HG03139 (cell line): ENCODE measurements around the gene EPHA8.

Experiments
- ATAC-seq: cut with Tn5 transposase; IDR thresholded peaks from one replicate; pipeline ENCODE4 v1.9.1; 2021; ENCODE audit not compliant: unreplicated experiment

Gene EPHA8

DNA sequence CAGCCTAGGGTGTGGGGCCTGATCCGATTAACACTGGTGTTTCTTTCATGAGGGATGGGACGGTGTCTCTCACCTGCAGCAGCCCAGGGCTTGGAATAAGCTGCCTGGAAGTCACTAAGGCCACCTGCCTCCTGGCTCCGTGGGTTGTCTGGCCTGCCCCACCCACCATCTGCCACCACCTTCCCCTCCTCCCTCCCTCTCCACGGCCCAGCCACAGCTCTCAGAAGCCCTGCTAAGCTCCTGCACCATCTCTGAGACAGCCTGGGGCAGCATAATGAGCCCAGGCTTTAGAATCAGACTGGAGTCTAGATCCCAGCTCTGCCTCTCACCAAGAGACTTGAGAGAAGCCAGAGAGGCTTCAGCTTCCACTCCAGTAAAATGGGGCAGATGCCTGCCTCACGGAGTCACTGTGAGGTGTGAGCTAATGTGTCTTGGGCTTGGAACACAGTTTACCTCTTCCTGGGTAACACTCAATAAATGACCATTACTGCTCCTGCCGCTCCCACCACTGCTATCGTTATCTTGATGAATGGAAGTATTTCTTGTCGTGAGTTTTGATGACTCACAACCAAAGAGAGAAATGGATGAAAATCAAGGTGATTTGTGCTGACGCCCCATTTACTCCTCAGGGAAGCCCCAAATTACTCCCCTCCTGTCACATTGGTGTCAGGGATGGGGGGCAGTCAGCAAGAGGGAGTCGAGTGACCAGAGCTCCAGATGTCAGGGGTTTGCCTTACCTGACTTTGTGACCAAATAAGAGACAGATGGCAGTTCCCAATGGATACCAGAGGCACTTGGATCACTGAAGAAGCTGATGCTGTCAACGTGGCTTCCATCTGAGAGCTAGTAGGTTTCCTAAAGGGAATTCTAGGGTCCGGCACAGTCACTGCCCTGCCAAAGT, 49.6 kb downstream of the EPHA8 start:
- ATAC-seq, result no peak

DNA sequence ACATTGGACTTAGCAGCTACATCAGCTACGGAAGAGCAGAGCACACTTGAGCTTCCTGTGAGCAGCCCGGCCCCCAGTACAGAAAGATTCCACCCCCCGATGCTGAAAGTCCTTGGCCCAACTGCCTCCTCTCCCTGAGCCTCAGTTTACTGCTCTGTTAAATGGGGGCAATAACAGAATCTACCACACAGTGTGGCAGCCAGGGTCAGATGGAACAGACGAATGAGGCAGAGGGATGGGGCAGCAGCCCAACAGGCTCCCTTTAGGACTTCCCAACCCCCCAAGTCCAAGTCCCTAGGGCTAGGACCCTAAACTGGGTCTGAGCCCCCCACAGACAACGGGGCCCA, 50.3 kb downstream of the EPHA8 start:
- no peak for ATAC-seq

DNA sequence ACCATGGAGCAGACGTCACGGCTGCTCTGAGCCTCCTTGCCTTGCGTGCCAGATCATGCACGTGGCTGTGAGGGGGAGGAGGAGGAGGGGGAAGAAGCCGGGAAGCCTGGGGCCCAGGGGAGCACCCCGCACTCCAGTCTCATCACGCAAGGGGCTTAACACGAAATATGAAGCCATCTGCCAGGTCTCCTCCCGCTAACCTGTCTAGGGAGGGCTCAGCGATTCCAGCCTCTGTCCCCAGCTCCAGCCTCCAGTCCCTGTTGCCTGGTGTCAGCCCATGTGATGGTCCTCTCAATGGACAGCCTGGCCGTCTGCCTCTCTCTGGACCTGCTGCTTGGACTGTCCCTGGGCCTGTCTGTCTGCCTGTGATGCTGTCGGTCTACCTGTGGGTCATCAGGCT, 50.7 kb downstream of the EPHA8 start:
- ATAC-seq, result no peak

DNA sequence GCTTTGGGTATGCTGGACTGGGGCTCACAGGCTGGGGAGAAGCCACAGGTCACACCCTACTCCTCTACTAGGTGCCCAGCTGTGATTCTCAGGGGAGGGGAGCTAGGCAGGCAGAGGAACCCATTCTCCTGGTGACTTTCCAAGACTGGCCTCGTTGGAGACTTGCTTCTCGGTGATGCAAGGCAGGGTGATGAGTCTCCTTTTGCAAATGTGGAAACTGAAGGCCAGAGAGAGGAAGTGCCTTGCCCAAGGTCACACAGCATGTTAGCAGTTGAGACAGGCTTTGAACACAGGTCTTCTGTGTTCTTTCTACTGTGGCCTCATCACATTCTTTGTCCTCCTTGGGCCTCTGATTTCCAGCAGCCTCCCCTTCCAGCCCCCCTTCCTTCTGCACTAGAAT, 52.6 kb downstream of the EPHA8 start:
- no peak for ATAC-seq

DNA sequence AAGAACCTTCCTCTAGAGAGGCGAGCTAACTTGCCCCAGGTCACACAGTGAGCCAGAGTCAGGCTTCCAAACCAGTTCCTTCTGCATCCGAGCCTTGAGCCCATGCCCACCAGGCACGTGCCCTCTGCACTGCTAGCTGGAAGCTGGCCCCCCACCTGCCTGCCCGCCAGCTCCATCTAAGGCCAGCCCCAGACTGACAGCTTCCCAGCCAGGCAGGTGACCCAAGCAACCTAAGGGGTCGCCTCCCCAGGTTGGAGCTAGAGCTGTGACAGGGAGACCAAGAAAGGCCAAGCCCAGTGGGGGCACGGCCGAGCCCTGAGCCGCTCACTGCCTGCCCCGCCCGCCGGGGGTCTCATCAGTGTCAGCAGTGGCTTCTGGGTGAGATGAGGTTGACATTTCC, 53.3 kb downstream of the EPHA8 start:
- no peak for ATAC-seq

DNA sequence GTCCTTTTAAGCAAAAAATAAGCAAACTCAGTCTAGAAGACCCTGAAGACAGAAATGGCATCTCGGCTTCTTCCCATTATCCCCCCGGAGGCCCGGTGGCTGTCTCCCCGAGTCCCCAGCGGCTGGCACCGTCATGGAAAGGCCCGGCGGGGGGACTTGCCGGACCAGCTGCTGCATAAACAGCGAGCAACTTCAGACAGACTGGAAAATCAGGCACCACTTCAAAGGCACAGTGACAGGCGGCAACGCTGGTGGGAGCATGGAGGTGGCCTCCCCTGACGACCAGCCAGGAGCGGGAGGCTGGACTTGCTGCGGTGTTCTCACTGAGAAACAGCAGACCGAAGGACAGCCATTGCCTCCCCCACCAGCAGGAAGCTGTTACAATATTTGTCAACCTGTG, 54.8 kb downstream of the EPHA8 start:
- ATAC-seq, result no peak

DNA sequence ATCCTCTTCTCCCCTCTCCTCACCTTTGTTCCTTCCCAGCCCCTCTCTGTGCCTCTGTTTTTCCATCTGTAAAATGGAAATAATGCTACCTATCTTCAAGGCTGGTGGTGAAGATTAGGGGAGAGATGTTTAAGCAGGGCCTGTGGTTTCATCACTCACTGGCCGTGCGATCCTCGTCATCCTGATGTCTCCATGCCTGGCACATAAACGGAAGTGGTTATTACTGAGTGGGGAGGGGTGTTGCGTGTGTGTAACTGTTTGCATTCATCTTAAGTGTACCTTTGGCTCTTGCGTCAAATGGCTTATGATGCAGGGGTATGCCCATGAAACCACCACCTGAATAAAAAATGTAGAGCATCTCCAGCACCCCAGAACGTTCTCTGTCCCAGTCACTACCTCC, 56.0 kb downstream of the EPHA8 start:
- no peak for ATAC-seq

DNA sequence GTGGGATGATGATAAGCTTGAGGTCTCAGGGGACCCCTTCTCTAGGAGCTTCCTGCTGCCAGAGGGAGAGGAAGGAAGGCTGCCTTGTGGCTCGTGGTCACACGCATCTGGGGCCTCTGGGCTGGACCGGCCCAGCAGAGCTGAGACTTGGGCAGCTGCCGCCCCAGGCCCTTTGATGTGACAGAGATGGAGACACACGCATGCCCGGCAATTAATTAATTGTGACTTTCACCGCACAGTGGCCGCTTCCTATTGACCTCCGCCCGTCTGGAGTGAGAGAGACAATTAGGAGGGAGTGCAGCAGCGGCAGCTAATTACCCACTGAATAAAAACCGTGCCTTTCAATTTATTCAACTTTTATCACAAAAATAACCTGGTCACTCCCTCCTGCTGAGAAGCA, 56.5 kb downstream of the EPHA8 start:
- ATAC-seq, result no peak

DNA sequence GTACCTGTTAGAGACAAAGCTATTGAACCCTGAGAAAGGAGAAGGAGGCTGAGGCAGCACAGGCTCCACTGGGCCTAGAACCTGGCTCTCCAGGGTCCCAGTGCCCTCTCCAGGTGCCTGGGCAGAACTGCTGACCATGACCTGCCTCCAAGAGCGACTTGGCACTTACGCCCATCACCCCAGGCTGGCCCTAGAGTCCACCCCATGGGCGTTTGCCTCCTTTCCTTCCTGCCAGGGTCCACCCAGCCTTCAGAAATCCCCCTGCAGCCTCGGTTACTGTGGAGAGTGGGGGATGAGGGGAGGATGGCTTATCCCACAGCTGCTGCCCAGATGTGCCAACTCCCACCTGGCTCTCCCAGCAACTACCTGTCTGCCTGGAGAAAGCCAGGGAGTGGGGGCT, 58.5 kb downstream of the EPHA8 start:
- ATAC-seq, result no peak

DNA sequence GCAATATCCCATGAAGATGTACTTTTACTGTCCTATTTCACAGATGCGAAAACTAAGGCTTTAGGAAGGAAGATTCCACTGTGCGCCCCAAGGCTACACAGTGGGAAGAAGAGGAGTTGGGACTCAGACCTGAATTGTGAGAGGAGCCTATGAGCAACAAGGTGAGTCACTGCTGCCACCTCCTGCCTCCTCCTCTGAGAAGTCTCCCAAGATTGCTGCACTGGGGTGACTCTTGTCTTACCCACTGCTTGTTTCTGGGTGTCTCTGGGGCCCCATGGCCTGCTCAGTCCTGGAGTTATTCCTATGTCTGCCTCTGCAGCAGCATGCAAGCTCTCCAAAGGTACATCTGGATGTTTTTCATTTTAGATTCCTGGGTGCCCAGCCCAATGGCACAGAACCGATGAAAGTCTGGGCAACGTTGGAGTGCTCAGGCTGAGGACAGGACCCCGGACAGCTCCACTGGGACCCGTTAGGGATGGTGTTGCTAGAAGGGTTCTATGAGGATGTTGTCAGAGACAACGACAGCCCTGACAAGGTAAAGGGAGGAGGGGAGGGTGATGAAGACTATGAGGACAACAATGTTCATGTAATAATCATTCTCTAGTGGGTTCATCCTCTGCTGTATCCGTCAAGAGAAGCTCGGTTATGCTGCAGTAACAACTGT, 62.1 kb downstream of the EPHA8 start:
- no peak for ATAC-seq

DNA sequence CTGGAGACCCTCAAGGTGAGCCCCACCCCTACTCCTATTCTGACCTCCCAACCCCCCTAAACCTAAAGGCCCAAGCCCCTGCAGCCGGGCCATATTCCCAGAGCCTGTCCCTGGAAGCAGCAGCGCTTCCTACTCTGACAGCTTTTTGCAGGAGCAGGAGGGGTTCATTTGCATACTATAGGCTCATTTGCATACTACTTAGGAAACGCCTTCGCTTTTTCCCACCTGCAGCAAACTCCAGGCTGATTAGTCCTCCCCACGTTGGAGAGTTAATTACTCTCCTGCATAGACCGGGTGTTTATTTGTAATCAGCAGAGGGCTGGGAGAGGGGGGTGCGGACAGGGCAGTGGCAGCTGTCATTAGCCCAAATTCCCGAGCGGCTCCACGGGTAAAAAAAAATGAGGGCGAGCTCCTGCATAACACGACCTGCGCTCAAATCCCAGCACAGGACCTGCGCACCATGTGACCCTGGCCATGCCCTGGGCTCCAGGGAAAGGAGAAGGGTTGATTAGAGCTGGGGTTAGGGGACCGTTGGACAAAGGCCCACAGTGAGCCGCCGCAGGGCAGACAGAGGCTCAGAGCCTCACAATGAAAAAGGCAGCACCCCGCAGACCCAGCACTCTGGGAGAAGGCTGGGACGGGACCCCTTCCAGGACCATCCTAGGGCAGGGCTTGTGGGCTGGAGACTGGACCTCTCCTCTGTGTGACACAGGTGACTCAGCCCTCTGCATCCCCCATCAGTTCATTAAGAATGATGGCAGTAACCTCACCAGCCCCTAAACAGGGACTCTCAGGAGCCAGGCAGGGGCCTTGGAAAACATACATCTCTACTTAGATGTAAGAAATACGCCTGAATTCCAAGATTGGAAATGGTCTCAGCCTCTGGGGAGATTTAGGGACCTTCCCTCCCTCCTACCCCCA, 63.2 kb downstream of the EPHA8 start:
- no peak for ATAC-seq

DNA sequence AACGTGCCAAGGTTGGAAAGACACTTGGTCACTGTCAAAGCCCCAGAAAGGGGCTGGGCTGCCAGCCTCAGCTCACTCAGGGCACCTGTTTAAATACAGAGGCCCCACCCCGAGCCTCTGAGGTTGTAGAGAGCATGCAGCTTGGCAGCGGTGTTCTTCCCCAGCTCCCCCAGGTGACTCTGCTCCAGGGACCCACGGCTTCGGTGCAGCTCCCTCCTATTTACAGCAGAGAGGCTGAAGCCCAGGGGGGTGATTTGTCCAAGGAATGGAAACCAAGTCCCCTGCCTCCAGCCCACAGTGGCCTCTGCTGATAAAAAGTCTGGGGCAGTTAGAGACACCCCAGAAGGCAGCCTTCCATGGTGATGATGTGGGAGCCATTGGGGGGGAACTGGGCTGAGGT, 64.0 kb downstream of the EPHA8 start:
- ATAC-seq, result no peak

DNA sequence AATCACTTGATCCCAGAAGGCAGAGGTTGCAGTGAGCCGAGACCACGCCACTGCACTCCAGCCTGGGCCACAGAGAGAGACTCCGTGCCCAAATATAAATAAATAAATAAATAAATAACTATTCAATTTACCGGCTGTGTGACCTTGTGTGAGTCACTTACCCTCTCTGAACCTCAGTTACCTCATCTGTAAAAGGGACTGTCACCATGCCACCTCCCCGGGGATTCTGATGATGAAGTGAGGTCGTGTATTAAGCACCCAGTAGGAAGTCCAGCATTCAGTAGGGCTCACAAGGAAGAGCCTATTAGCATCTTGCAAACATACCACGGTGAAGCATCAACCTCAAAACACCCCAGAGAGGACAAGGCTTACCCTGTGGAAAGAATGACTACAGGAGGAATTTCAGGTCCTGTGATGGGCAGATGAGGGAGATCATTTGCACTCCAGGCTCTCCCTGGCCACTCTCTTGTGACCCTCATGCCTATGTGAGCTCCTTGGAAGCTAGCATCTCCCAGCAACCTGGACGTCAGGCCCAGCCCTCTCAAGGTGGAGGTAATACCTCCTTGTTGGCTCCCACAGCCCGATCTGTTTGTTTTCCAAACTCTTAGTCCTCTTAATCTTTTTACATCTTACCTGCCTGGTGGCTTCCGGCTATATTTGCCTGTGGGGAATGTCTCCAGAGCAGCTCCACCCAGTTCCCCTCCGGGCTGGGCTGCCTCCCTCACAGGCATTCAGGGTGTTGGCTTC, 65.6 kb downstream of the EPHA8 start:
- no peak for ATAC-seq

DNA sequence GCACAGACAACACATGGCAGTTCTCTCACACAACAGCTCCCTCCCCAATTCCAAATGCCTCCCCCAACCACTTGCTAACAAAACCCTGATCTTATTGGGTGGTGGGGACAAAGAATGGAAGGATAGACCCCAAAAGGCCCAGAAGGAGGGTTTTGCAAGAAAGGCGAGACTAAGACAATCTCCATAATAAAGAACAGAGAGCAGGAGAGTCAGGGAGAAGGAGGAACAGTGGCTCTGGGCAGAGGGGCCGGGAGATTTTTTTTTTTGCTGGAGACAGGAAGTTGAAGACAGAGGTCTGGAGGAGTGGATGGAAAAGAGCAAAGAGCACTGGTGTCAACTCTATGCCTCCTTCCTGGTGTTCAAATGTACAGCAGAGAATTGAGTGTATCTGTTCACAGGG, 66.6 kb downstream of the EPHA8 start:
- no peak for ATAC-seq

DNA sequence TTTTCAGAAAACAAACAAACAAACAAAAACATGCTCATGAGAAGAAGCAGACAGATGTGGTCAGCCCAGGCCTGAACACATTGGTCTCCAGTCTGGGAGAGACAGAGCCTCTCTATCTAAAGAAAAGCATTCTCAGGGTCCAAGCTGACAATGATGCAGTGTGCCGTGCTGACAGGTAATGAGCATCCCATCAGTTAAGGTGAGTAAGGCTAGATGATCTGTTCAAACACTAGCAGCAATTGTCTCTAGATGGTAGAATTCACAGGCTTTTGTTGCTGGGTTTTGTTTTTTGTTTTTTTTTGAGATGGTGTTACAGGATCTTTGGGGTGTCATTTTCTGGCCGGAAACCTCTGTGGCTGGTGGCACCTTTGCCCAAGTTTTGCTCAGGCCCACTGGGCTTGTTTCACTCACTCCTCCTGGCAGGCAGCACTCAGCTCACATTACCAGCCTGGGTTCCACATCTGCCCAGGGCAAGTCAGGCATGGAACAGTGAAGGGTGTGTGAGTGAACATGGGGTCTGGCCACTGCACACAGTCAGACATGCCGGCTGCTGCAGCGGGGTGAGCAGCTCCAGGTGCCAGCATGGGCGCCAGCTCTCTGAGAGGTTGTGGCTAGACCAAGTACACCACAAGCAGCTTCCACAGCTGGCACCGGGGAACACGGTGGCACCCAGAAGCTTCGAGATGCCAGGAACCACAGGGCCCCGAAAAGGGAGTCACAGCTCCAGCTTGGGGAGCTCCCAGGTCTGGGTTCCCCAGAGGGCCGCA, 70.6 kb downstream of the EPHA8 start:
- no peak for ATAC-seq

DNA sequence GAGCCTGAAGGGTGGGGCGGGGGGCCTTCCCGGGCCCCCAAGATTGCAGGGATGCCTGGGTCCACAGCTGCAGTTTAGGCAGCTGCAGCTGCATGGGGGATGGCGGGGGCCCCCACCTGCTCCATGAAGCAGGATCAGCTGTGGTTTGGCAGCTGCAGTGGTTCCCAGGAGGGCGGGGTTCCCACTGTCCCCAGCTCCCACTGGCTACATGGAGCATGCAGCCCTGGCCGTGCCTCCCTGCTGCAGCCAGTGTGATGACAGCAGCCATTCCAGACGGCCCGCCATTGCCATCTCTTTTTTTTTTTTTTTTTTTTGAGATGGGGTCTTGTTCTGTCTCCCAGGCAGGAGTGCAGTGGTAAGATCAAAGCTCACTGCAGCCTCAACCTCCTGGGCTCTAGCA, 72.1 kb downstream of the EPHA8 start:
- ATAC-seq, result no peak

DNA sequence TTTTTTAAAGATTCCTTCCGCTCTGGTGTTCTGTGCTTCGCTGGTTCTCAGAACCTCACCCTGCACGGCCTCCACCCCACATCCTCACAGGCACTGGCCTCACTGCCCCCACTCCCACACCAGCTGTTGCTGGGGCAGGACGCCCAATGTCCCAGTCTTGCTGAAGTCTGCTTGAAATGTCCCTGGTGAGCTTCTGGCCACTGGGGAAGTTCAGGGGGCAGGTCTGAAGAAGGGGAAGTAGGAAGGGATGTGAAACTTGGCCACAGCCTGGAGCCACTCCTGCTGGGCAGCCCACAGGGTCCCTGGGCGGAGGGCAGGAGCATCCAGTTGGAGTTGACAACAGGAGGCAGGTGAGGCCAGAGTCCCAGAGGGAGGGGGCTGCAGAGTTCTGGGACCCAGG, 73.1 kb downstream of the EPHA8 start, which contains the start of gene C1QA:
Gene C1QA (plus strand): TSS at position 276 of the 400 bp plus-strand sequence. CDS start 989 bp downstream, outside the sequence.
- ATAC-seq, result no peak

DNA sequence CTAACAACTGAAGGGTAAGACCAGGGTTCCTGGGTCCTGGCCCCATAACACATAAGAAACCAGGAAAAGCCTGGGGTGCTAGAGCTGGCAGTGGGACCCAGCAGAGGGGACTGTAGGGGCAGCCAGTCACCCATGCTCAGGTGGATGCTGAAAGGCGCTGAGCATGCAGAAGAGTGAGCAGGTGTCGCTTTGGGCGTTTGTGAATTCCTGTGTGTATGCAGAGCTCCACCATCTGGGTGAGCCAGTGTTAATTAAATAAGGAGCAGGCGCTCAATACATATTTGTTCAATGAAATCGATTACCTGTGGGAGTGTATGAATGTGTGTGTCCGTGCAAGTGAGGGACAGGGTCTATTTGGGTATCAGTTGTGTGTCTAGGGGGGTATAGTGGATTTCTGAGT, 73.6 kb downstream of the EPHA8 start:
- ATAC-seq, result no peak

DNA sequence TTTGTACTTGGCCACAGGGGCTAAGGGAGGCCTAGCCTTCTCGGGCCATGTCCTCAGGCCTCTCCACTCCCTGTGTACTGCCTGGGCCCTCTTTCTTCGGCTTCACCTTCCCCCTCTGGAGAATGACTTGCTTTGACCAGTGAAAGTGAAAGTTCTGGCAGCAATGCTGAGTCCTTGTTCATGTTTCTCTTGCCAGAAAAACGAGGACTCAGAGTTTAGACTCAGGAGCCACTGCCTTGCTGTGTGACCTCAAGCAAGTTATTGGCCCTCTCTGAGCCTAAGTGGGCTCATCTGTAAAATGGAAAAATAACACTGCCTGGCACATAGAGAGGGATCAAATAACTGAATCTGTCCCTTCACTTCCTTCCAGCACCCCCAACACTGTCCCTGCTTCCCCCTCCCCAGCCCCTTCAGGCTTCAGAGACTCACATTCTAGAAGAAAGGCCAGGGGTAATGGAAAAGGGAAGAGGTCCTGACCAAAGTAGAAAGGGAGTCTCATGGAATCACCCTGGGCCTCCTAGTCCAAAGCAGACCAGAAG, 74.7 kb downstream of the EPHA8 start:
- no peak for ATAC-seq
